HG03521 (cell line): ENCODE data around the gene PPEF1.
"Not testable (repeated sequence)": the region's sequence is repeated elsewhere in the genome, so short reads cannot be mapped to it uniquely, and the experiment has no call there.

Source experiments
- ATAC-seq: cut with Tn5 transposase; IDR thresholded peaks from one replicate; pipeline ENCODE4 v1.9.1; 2021; ENCODE audit warnings: mild to moderate bottlenecking, moderate library complexity; ENCODE audit not compliant: unreplicated experiment

Gene PPEF1

DNA sequence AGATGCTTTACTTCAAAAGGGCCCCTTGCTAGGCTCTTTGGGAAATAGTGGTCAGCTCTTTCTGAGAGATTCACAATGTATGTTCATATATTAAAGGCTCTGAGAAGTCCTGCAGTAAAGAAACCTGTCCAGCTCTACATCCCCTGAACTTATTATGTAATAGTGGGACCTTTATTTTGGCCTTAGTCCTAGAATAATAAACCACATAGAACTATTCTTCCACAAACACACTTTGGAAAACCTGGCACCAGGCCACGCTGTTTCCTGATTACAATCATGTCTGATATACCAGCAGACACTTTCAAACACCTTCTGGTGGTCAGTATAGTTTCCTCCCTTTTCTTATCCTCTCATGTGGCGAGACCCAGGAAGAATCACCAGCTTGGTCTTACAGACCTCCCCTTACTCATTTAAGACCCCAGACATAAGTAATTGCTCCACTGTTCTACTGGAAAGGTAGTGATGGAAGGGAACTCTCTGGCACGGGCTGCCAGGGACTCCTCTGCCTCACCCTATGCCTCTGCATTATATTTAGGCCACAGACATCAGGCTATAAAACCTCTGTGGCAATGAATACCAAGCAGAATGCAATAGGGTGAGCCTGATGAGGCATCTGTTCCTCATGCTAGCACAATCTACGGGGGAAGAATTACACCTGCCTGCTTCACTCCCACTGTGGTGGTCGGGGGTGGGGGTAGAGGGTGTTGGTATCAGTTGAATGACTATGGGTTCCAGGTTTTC is 5.7 kb upstream of the PPEF1 start:
- ATAC-seq = no peak

DNA sequence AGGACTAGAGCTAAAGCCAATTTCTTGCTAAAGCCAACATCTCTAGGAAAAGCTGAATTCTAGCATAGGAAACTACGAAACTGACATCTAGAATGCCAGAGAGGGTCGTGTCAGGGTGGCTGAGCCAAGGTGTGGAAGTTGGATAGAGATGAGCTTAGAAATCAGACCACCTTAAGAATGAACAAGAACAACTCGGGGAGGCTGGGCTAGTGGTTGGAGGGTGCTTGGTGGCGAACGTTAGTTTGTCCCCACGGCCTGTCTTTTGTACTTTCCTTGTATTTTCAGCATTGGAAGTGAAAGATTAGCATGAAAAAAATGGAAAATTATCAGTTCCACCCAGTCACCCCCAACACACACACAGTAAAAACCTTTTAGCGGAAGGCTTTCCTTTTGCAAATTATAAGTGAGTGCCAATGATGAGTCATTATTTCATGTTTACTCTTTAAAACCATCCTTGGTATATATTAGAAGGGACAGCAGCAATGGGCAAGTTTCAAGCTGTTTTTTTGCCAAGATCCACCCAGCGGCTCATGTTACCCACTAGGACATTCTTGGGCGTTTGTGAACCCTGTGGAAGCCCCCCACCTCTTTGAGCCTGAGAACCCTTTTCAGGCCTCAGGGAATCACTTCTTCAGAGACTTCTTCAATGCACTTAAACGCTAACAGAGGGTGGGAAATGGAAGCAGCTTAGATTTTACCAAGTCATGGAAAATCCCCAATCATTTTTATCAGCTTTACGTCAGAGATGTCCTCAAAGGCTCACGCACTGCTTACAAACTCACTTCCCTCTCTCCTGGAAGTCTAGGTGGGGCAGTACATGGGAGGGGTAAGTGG is 4.9 kb upstream of the PPEF1 start:
- no peak for ATAC-seq

DNA sequence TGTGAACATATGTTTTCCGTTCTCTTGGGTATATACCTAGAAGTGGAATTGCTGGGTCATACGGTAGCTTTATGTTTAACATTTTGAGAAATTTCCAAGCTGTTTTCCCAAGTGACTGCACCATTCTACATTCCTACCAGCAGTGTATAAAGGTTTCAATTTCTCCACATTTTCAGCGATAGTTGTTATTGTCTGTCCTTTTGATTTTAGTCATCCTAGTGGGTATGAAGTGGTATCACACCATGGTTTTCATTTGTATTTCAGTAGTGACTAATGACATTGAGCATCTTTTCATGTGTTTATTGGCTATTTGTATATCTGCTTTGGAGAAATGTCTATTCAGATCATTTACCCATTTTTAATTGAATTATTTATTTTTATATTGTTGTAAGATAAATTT is 2.4 kb downstream of the PPEF1 start:
- ATAC-seq = no peak

DNA sequence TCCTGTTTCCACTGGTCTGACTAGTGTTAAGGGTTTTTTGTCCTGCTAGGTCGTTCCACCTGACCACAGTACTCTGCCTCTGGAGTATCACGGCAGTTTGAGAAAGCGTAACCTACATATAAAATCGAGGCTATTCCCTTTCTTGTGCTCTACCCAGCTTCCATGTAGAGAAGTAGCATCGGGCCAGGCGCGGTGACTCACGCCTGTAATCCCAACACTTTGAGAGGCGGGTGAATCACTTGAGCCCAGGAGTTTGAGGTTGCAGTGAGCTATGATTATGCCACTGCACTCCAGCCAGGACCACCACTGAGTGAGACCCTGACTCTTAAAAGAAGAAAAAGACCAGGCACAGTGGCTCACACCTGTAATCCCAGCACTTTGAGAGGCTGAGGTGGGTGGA is 7.5 kb downstream of the PPEF1 start:
- ATAC-seq = no peak

DNA sequence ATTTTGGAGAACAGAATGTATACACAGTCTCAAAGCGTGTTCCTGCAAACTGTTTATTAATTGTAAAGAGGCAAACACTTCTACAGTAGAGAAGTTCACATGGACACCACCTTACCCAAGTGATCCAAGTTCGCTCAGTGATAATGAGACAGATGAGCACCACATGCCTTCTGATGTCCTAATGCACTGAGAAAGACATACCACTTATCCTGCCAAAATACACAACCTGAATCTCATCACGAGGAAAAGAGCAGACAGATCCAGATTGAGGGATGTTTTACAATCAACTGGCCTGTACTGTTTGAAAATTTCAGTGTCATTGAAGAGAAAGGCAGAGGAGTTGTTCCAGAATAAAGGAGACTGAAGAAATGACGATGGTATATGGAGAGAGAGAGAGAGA is 12.4 kb downstream of the PPEF1 start:
- ATAC-seq = no peak

DNA sequence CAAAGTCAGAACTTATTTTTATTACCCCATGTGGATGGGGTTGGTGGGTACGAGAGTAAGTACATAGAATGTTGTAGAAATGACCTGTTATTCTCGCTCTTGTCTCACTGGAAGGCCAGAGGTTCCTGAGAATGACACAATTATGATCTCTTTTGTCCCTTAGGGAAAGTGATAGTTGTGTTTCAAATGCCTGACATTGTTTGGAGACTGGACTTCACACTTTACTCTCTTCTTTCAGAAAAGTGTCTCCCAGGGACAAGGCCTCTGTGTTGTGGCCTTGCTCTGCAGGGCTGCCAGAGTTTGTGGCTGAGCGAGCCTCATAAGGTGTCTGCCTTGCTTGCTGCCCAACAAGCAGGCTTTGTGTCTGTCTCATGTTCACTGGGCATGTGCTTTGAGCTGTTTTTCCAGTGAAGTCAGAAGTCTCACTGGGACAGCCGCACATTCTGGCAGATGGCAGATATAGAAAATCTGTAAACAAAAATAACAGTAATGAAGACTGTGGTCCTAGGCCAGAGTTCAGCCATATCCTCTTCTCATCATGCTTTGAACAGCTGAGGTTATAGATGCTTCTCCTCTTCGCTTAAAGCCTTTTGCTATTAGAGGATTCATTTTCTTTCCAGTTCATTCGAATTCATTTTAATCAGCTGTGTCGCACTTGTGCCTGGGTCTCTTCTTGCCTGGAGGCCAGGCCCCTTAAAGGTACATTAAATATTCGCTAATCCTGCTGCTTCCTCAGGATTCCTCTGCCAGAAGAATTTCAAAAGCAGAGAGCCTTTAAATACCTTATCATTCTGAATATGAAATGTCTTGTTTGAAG is 14.4 kb downstream of the PPEF1 start:
- no peak for ATAC-seq

DNA sequence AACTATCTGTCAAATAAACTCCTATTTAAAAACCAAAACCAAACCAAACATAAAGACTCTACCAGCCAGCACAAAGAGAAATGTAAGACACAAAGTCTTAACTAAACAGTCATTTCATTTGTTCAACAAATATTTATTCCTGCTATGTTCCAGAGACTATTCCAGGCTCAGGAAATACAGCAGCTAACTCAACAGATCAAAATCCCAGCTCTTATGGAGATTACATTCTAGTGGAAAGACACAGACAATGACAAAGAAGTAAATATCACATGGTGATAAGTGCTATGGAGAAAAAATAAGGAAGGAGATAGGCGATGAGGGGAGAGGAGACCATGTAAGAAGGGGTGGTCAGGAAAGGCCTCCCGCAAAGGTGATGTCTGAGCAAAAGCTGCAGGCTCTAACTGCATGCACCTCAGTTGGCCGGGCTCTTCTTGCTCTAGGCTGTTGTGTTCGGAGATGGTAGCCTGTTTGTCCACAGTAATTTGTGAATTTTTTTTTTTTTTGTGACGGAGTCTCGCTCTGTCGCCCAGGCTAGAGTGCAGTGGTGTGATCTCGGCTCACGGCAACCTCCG is 15.1 kb downstream of the PPEF1 start:
- no peak for ATAC-seq

DNA sequence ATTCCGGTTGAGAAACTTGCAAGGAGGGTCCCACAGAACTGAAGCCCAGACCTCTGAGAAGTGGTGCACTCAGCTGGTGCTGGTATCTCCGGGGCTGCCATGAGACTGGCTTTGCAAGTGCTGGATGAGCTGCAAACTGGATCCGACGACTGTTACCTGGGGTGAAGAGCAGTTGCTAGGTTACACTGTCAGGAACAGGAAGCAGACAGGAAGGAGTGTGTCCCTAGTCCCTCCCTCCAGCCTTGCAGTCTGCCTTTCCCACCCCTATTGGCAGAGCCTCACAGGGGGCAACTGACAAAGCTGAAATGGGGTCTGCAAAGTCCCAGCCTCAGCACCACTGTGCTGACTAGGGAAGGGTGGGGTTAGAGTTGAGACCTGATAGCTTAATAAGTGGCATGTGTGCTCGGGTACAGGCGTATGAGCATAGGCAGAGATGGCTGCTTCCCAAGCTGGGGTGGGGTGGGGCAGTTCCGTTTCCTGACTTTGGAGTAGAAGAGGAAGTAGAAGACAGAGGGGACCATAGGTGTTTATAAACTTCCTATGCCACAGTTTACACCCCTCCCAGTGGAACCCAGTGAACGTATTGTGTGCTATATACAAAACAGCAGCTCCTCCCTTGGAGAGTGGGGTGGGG is 18.0 kb downstream of the PPEF1 start:
- ATAC-seq = no peak

DNA sequence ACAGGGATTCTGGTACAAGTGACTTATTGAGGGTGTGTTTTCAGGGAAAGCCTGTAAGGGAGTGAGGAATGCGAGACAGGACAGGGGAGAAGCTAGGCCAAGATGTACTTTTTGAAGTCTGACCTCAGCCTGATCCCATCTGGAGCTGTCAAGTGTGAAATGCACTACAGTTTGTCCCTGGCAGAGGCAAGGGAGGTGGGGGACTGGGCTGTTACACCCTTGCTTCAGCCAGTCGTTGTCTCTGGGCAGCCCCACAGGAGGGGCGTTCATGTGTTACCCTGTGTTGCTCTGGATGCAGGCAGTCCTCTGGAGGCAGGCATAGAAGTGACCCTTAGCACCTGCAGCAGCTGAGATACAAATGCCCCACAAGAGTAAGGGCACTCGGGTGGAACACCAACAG is 25.8 kb downstream of the PPEF1 start:
- no peak for ATAC-seq

DNA sequence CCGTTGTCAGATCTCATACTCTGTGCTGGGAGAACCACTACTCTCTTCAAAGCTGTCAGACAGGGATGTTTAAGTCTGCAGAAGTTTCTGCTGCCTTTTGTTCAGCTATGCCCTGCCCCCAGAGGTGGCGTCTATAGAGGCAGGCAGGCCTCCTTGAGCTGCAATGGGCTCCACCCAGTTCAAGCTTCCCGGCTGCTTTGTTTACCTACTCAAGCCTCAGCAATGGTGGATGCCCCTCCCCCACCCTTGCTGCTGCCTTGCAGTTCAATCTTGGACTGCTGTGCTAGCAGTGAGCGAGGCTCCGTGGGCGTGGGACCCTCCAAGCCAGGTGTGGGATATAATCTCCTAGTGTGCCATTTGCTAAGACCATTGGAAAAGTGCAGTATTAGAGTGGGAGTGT is 32.2 kb downstream of the PPEF1 start:
- not testable (repeated sequence) for ATAC-seq

DNA sequence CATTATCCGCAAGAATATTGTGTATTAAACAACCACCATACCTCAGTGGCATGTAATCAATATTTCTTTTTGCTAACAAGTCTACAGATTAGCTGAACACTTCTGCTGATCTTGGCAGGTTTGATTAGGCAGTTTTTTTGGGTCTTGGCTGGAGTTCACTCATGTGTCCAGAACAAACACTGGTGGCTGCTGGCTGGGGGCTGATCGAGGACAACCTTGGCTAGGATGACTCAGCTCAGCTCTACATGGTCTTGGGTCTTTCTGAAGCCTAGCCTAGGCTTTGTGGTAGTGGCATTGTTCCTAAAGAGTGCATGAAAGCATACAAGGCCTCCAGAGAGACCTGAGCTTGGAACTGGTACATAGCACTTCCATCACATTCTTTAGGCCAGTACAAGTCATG is 41.1 kb downstream of the PPEF1 start:
- ATAC-seq = no peak

DNA sequence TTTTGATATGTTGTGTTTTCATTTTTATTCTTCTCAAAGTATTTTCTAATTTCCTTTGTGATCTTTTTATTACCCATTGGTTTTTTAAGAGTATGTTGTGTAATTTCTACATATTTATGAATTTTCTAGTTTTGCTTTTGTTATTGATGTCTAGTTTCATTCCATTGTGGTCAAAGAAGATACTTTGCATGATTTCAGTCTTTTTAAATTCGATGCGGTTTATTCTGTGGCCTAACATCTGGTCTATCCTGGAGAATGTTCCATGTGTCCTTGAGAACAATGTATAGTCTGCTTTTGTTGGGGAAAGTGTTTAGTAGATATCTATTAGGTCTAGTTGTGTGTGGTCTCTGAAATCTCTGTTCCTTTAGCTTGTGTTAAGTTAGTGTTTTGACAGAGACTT is 46.2 kb downstream of the PPEF1 start:
- ATAC-seq = no peak

DNA sequence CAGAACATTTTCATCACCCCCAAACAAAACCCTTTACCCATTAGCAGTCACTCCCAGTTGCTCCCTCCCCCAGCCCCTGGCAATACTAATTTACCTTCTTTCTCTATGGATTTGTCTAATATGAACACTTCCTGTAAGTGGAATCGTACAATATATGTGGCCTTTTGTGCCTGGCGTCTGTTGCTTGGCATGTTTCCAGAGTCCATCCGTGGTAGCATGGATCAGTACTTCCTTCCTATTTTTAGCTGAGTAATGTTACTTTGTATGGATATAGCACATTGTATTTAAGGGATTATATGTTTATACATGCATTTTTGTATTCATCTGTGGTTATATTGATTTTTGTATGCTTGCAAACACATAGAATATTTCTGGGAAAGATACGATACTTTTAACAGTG is 48.2 kb downstream of the PPEF1 start:
- ATAC-seq = no peak

DNA sequence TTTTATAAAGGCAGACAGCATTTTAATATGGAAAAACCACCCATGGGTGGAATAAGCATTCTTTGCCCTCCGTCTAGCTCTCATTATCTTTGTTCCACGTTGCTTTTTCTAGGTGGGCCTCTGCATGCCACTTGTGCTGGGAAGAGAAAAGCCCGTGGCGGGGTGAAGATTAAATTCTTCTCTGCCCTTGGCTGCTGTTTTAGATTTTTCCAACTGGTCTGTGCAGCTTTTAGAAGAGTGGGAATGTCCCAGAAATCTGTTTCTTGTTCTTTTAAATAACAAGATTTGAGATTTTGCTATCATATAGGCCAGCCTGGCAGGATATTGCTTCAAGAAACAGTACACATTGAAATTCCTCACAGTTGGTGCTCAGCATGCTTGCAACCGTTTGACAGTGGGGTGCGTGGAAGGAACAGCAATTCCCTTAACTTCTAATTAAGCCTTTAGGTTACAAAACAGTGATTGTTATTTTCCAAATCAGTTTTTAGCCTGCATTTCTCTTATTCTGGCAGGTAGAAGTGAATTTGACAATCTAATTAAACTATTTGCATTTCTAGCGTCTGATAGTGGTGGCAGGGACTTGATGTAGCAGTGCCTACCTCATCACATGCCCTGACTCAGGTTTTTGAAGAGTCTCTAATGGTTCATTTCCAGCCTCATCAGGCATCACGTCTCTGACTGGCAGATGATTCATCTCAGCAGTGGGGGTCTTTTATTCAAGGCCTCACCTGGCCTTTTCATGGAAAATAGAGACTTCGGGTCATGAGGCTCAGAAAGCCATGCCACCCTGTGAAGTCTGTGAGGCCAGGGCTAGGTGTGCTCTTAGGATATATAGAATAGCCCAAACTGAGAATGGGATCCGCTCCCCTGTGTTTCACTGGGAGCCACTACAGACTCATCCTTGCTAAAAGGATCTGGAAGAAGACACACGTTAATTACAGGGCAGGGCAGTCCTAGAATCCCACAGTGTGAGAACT is 50.8 kb downstream of the PPEF1 start:
- ATAC-seq = no peak

DNA sequence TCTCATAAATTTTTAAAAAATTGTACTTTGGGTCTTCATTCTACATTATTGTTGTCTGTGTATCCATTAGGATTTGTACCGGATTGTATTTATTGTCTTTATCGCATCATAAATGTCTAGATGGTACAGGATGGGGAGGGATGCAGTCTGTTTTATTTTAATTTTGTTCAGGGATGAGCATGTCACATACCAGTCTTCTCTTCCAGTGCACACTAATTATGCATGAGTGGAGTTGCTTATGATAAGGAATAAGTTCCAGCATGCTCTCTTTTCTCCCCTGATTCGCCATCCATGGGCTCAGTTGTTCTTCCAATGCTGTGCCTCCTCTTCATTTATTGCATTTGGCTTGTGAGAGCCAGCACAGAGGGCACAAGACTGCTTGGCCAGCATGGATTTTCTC is 54.3 kb downstream of the PPEF1 start:
- no peak for ATAC-seq

DNA sequence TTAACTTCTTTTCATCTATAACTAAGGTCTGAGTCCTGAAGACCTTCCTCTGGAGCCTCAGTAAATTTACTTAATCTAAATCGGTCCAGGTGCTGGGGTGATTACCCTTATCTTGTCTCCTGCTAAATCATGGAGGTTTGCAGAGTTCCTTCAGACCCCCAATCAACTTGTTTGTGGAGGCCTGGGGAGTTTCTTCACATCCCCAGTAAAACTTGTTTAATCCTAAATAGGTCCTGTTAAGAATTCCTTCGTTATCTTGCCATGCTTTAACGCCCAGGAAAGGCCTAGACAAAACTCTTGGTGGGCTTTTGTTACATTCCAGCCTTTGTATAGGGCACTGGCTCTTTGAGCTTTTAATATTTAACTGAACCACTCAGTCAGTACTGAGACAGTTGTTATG is 55.7 kb downstream of the PPEF1 start:
- ATAC-seq = not testable (repeated sequence)

DNA sequence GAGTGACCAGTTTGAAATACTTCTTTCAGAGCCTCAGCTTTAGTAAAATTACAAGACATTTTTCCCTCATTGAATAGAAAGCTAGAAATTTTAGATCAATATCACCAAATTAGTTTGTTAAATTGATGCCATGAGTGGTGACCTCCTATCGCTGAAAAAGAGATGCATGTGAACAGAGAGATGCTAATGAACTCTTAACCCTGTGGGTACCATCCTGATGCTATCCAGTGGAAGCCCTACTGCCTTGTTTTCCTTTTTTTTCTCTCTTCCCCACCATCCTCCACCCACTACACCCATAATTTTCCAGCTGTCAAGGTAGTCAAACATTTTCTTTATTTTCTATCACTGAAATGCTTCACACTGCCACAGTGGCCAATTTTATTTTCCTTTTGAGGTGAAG is 61.9 kb downstream of the PPEF1 start:
- ATAC-seq = no peak

DNA sequence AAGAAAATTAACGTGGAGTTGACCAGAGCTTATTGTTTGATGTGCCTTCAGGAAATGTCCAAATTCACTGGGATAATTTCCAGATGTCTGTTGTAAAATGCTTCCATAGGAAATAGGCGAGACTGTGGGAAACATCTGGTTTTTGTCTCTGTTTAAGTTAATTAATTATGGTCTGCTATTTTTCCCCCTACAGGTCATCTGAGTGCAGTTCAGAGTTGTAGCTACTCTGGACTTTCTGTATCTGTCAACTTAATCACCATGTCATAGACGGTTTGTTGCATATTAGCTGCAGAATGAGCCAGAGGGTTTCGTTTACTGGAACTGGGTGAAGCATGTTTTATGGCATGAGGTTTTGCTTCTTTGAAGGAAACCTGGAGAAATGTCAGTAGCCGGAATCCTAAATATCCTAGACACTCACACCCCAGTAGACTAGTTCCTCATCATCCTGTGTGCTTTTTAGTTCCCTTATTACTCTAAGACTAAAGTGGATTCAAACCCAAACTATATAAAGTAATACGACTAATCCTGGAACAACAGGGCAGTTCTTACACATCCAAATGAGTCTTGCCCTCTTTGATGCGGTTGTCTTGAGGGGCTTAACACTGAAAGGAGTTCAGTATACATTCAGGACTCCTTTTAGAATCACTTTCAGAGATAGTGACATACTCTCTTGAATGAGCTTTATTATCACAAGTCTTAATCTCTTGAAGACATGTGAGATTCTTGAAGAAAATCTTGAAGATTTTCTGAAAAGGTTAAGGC is 62.5 kb downstream of the PPEF1 start:
- ATAC-seq = no peak

DNA sequence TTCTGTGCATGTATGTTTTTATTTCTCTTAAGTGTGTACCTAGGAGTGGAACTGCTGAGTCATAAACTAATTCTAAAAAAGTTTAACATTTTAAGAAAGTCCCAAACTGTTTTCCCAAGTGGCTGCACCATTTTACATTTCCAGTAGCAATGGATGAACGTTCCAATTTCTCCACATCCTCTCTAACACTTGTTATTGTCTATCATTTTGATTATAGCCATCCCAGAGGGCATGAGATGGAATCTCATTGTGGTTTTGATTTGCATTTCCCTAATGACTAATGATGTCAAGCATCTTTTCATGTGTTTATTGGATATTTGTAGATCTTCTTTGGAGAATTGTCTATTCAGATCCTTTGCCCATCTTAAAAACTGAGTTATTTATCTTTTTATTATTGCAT is 82.5 kb downstream of the PPEF1 start:
- no peak for ATAC-seq
